Measurements from ENCODE around the gene ADCY3. TPM values are rescaled to one million over a fixed set of nuclear protein-coding genes. Genes with fewer than 3 reads are reported as not detected.
A peak's percentile ranks its signal among the peaks of the same experiment; 100 is the strongest.

The ADCY3 gene
- total RNA-seq, 2 donors from 2014 or later: 25.2 to 33.7 TPM

GRCh38 chr2:24792542-24792873, 127.5 kb downstream of the ADCY3 start:
- H3K4me1 ChIP-seq: no peaks in the 10 kb centered on the region
- peak overlapping the region; percentile 94 for H3K4me3 ChIP-seq
- no peaks in the 10 kb centered on the region for H3K36me3 ChIP-seq
- peak overlapping the region; percentile 99 for H3K27ac ChIP-seq
- no peaks in the 10 kb centered on the region for H3K9me3 ChIP-seq
- TF ChIP-seq, protein P1, sequence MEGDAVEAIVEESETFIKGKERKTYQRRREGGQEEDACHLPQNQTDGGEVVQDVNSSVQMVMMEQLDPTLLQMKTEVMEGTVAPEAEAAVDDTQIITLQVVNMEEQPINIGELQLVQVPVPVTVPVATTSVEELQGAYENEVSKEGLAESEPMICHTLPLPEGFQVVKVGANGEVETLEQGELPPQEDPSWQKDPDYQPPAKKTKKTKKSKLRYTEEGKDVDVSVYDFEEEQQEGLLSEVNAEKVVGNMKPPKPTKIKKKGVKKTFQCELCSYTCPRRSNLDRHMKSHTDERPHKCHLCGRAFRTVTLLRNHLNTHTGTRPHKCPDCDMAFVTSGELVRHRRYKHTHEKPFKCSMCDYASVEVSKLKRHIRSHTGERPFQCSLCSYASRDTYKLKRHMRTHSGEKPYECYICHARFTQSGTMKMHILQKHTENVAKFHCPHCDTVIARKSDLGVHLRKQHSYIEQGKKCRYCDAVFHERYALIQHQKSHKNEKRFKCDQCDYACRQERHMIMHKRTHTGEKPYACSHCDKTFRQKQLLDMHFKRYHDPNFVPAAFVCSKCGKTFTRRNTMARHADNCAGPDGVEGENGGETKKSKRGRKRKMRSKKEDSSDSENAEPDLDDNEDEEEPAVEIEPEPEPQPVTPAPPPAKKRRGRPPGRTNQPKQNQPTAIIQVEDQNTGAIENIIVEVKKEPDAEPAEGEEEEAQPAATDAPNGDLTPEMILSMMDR (IDR thresholded peaks at IDR 0.05): no peak
- H3K9ac ChIP-seq (ENCODE audit: low read depth in 2 of 2, low read length in 2 of 2): peak overlapping the region; percentile 83 to 88
- no peak for DNase-seq
- intact Hi-C loops (cut with DNase I): no loop called here
- no peaks in the 10 kb centered on the region for H3K27me3 ChIP-seq

- Histone ChIP-seq H3K4me1 (no peaks in the 10 kb centered on the region), H3K4me3 (no peak overlapping the region), H3K27ac (no peak overlapping the region), H3K9ac (ENCODE audit: low read depth in 2 of 2, low read length in 2 of 2) (no peak overlapping the region), H3K9me3 (no peaks in the 10 kb centered on the region), H3K27me3 (no peaks in the 10 kb centered on the region), H3K36me3 (no peaks in the 10 kb centered on the region)
- intact Hi-C loops (cut with DNase I): no loop called here
- TF ChIP-seq, protein P1 (IDR thresholded peaks at IDR 0.05): no peak
- DNase-seq: no peak
These were observed 128.6 kb downstream of the ADCY3 start for GRCh38 chr2:24791452-24791851.

DNA sequence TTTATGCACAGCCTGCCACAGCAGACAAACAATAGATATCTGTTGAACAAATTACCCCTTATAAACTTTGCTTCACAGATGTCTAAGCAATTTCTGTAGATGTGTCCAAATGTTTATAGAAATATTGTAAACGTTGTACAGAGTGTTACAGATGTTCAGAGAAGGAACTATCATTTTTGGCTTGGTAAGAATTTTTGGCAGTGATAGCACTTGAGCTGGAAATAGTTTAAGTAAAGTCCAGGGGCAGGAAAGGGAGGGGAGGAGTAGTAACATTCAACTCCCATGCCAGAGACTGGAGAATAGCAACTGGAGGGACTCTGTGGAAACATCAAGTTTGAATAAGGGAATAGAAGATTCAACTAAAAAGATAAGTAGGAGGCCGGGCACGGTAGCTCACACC, 131.2 kb downstream of the ADCY3 start:
- TF ChIP-seq, protein P1 (IDR thresholded peaks at IDR 0.05): no peak
- H3K4me3 ChIP-seq: no peak overlapping the region
- H3K27ac ChIP-seq: no peak overlapping the region
- H3K27me3 ChIP-seq: no peaks in the 10 kb centered on the region
- no peaks in the 10 kb centered on the region for H3K4me1 ChIP-seq
- intact Hi-C loops (cut with DNase I): no loop called here
- no peaks in the 10 kb centered on the region for H3K9me3 ChIP-seq
- H3K9ac ChIP-seq (ENCODE audit: low read depth in 2 of 2, low read length in 2 of 2): no peak overlapping the region
- H3K36me3 ChIP-seq: no peaks in the 10 kb centered on the region
- no peak for DNase-seq

DNA sequence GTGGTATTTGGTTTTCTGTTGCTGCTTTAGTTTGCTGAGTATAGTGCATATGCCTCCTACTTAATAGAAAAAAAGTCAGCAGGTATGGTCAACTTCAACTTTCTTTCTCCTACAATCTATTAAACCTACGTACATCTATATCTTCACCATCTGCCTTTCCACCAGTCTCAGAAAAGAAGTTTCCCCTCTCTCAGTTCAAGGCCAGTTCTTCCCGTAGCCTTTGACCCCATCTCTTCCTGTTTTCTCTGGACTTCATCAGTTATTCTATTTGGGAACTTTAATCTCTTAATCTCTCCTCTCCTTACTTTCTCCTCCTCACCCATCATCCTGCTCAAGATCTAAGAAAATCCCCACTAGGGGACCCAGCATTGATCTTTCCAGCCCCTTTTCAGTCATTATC, 132.5 kb downstream of the ADCY3 start:
- intact Hi-C loops (cut with DNase I): no loop called here
- Histone ChIP-seq H3K27ac (no peak overlapping the region), H3K9ac (ENCODE audit: low read depth in 2 of 2, low read length in 2 of 2) (no peak overlapping the region), H3K36me3 (no peaks in the 10 kb centered on the region), H3K4me1 (no peaks in the 10 kb centered on the region), H3K27me3 (no peaks in the 10 kb centered on the region), H3K9me3 (no peaks in the 10 kb centered on the region), H3K4me3 (no peak overlapping the region)
- TF ChIP-seq, protein P1 (IDR thresholded peaks at IDR 0.05): no peak
- no peak for DNase-seq

GRCh38 chr2:24785671-24786321, 134.2 kb downstream of the ADCY3 start:
- H3K9ac ChIP-seq (ENCODE audit: low read depth in 2 of 2, low read length in 2 of 2): no peak overlapping the region
- no peaks in the 10 kb centered on the region for H3K36me3 ChIP-seq
- TF ChIP-seq, protein P1 (IDR thresholded peaks at IDR 0.05): no peak
- H3K27me3 ChIP-seq: no peaks in the 10 kb centered on the region
- H3K9me3 ChIP-seq: no peaks in the 10 kb centered on the region
- intact Hi-C loops (cut with DNase I): no loop called here
- no peak for DNase-seq
- H3K27ac ChIP-seq: no peak overlapping the region
- H3K4me1 ChIP-seq: no peaks in the 10 kb centered on the region
- no peak overlapping the region for H3K4me3 ChIP-seq
